PFSK-1 (cell line): ENCODE results near the gene APOBEC3B.

ENCODE experiments used
- FOXP2 ChIP-seq: optimal IDR thresholded peaks from 2 replicates; pipeline ENCODE3; 2011; ENCODE audit warnings: borderline replicate concordance, control low read depth, inconsistent platforms; ENCODE audit not compliant: insufficient read depth; ENCODE audit errors: extremely low read length, extremely low read depth
- POLR2AphosphoS5 ChIP-seq: IDR thresholded peaks from 2 replicates; pipeline ENCODE4 v1.6.1; 2012; ENCODE audit warnings: low read depth, mild to moderate bottlenecking, control low read depth, low read length, moderate library complexity
- SIN3A ChIP-seq: IDR thresholded peaks from 2 replicates; pipeline ENCODE4 v1.6.1; 2012; ENCODE audit warnings: mild to moderate bottlenecking, low read length, moderate library complexity, borderline replicate concordance; ENCODE audit not compliant: insufficient read depth
- TAF1 ChIP-seq: IDR thresholded peaks from 2 replicates; pipeline ENCODE4 v1.6.1; 2012; ENCODE audit warnings: low read length, control low read depth, borderline replicate concordance; ENCODE audit not compliant: insufficient read depth
- TF ChIP-seq, protein P1 (sequence below), 2 experiments: IDR thresholded peaks; 2 replicates each; pipeline versions ENCODE4 v1.6.1 to v1.8.0; 2011 to 2012; ENCODE audit warnings: low read depth in 2 of 2, low read length in 2 of 2, control low read depth in 1 of 2, inconsistent platforms in 1 of 2, mild to moderate bottlenecking in 1 of 2, moderate library complexity in 1 of 2; ENCODE audit not compliant: insufficient read depth in 1 of 2

Gene APOBEC3B

DNA sequence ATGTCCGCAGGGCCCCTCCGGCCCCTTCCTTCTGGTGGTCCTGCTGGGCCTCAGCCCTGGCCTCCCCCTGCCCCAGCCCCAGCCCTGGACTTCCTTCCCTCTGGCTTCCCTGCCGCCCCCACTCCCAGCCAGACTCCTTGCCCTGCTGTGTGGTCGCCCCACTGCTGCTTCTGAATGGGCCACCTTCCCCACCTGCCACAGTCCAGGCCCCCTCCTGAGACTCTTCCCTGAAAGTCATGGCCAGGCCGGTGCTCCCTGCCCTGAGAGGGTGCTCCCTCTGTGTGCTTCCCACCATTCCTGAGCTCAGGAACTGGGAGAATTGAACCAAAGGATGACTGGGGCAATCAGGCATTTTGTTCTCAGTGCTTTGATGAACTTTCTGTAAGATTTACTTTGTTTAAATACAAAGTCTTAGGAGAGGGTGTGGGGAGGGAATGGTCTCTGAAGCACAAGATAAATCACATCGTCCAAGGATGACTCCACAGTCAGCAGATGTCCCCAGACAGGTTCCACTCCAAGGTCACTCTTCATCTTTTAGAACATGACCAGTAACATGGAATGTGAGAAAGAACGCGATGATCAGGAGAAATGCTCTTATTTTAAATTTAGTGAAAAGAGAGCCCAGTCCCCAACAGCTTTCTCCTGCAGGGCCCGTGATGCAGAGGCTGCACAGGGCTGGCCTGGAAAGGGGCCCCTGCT, 39.6 kb downstream of the APOBEC3B start:
- TF ChIP-seq SIN3A (no peak), FOXP2 (no peak), POLR2AphosphoS5 (no peak), TAF1 (no peak)
- TF ChIP-seq, protein P1, sequence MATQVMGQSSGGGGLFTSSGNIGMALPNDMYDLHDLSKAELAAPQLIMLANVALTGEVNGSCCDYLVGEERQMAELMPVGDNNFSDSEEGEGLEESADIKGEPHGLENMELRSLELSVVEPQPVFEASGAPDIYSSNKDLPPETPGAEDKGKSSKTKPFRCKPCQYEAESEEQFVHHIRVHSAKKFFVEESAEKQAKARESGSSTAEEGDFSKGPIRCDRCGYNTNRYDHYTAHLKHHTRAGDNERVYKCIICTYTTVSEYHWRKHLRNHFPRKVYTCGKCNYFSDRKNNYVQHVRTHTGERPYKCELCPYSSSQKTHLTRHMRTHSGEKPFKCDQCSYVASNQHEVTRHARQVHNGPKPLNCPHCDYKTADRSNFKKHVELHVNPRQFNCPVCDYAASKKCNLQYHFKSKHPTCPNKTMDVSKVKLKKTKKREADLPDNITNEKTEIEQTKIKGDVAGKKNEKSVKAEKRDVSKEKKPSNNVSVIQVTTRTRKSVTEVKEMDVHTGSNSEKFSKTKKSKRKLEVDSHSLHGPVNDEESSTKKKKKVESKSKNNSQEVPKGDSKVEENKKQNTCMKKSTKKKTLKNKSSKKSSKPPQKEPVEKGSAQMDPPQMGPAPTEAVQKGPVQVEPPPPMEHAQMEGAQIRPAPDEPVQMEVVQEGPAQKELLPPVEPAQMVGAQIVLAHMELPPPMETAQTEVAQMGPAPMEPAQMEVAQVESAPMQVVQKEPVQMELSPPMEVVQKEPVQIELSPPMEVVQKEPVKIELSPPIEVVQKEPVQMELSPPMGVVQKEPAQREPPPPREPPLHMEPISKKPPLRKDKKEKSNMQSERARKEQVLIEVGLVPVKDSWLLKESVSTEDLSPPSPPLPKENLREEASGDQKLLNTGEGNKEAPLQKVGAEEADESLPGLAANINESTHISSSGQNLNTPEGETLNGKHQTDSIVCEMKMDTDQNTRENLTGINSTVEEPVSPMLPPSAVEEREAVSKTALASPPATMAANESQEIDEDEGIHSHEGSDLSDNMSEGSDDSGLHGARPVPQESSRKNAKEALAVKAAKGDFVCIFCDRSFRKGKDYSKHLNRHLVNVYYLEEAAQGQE (IDR thresholded peaks at IDR 0.05; ENCODE audit: insufficient read depth in 1 of 2, low read depth in 2 of 2, low read length in 2 of 2): no peak

DNA sequence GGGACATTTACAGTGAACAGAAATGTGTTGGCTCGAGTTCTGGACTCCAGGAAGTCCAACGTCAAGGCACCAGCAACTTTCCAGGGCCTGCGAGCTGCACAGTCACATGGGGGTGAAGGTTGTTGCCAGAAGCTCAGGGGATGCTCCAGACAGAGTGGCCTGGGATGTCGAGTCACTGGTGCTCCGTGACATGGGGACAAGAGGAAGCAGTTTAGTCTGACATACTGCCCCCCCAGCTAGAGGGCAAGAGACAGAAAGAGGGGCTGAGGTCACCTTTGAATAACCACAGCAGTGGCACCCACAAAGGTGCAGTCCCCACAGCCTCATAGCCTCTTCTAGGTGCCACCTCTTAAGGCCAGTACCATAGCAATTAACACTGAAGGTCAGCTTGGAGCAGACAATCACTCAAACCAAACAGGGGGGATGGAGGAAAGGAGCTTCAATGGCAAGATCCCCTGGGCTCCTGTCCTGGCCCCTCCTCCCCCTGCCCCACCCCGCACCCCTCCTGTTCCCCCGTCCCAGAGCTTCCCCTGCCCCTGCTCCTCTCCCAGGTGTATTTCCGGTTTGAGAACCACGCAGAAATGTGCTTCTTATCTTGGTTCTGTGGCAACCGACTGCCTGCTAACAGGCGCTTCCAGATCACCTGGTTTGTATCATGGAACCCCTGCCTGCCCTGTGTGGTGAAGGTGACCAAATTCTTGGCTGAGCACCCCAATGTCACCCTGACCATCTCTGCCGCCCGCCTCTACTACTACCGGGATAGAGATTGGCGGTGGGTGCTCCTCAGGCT, 42.6 kb downstream of the APOBEC3B start:
- TF ChIP-seq TAF1 (no peak), SIN3A (no peak), FOXP2 (no peak), POLR2AphosphoS5 (no peak)
- TF ChIP-seq, protein P1 (IDR thresholded peaks at IDR 0.05; ENCODE audit: insufficient read depth in 1 of 2, low read depth in 2 of 2, low read length in 2 of 2): no peak

DNA sequence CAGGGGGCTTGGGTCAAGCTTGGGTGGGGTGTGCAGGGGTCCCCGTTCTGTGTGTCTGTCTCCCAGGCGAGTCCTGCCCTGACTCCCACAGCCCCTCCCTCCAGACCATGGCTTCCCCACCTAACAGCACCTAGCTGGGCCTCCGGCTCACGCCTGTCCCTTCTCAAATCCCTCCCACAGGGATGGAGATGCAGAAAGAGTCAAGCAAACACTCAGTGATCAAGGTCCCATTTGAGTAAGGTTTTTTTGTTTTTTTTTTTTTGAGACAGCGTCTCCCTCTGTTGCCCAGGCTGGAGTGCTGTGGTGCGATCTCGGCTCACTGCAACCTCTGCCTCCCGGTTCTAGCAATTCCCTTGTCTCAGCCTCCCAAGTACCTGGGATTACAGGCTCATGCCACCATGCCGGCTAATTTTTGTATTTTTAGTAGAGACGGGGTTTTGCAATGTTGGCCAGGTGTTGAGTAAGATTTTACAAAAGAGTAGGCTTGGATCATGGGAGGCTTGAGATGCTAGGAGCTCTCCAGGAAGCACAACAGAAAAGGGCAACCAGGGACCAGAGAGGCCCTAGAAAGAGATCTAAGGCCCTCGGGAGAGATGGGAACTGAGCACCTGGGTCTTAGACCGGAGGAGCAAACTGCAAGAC, 44.5 kb downstream of the APOBEC3B start:
- TF ChIP-seq FOXP2: no peak
- no peak for TF ChIP-seq POLR2AphosphoS5
- TF ChIP-seq SIN3A: no peak
- no peak for TF ChIP-seq TAF1
- TF ChIP-seq, protein P1 (IDR thresholded peaks at IDR 0.05; ENCODE audit: insufficient read depth in 1 of 2, low read depth in 2 of 2, low read length in 2 of 2): no peak

DNA sequence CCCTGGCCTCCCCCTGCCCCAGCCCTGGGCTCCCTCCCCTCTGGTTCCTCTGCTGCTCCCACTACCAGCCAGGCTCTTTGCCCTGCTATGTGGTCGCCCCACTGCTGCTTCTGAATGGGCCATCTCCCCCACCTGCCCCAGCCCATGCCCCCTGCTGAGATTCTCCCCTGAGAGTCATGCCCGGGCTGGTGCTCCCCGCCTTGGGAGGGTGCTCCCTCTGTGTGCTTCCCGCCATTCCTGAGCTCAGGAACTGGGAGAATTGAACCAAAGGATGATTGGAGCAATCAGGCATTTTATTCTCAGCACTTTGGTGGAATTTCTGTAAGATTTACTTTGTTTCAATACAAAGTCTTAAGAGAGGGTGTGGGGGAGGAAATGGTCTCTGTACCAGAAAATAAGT, 45.6 kb downstream of the APOBEC3B start:
- TF ChIP-seq FOXP2: no peak
- no peak for TF ChIP-seq SIN3A
- TF ChIP-seq TAF1: no peak
- TF ChIP-seq, protein P1 (IDR thresholded peaks at IDR 0.05; ENCODE audit: insufficient read depth in 1 of 2, low read depth in 2 of 2, low read length in 2 of 2): no peak
- TF ChIP-seq POLR2AphosphoS5: no peak
